HG03354 (cell line): ENCODE results near the gene GSTP1.
A peak's percentile ranks its signal among the peaks of the same experiment; 100 is the strongest.
"Not testable (repeated sequence)": the region's sequence is repeated elsewhere in the genome, so short reads cannot be mapped to it uniquely, and the experiment has no call there.

Source experiments
- ATAC-seq: cut with Tn5 transposase; IDR thresholded peaks from one replicate; pipeline ENCODE4 v1.9.1; 2021; ENCODE audit warnings: mild to moderate bottlenecking; ENCODE audit not compliant: unreplicated experiment, poor library complexity, severe bottlenecking

GSTP1 gene

DNA sequence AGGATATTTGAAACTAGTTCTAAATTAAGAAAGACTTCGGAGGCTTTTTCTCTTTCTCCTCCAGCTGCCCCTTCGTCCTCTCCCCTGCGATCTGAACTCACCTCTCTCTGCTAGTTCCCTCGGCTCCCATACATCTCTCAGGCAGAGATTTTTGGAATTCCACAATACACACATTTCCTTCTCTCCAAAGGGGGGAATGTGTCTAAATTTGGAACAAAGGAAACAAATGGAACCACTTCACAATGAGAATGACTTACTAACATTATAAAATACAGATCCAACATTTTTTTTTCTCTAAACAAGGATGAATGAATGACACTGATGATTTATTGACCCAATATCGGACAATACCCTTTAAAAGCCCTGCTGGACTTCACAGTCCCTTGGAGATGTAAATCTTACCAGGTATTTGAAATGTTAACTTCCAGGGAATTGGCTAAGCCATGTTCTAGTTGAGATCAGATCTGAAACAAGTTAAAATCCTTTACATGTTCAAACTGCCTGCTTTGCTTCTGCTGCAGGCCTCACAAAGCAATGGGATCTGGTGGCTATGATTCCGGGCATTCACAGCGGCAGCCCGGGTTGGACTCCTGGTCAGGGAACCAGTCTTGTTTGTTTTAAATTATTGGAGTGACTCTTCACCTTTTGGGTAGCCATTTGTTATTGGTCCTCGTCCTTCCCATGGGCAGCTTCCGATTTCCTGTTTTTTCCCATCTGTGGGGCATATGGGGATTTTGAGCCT is 20.5 kb upstream of the GSTP1 start:
- ATAC-seq, result no peak

DNA sequence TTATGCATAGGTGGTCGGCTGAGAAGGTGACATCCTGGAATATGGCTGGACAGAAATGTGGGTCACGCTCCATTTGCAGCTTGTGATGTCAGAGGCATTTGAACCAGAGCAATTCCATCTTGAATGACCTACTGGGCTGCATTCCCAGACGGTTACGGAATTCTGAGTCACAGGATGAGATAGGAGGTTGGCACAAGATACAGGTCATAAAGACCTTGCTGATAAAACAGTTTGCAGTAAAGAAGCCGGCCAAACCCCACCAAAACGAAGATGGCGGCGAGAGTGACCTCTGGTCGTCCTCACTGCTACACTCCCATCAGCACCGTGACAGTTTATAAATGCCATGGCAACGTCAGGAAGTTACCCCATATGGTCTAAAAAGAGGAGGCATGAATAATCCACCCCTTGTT is 19.9 kb upstream of the GSTP1 start:
- ATAC-seq, result not testable (repeated sequence)

GRCh38 chr11:67564230-67564629 is 19.4 kb upstream of the GSTP1 start:
- no peak for ATAC-seq

DNA sequence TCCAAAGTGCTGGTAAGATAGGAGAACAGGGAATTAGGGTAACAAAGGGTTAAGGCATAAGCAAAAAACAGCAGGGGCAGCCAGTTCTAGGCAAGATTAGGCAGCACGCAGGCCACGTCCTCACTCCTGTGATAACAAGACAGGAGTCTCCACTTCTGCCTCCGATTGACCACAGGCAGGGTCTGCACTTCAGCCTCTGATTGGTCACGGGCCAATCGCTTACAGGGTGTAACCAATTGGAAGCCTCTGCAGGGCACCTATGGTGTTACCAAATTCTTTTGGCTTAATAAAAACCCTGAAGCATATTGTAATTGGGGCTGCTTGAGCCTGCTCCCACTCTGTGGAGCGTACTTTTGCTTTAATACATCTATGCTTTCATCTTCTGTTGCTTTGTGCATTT is 12.2 kb upstream of the GSTP1 start:
- ATAC-seq, result no peak

GRCh38 chr11:67572305-67572704 is 11.3 kb upstream of the GSTP1 start:
- no peak for ATAC-seq

DNA sequence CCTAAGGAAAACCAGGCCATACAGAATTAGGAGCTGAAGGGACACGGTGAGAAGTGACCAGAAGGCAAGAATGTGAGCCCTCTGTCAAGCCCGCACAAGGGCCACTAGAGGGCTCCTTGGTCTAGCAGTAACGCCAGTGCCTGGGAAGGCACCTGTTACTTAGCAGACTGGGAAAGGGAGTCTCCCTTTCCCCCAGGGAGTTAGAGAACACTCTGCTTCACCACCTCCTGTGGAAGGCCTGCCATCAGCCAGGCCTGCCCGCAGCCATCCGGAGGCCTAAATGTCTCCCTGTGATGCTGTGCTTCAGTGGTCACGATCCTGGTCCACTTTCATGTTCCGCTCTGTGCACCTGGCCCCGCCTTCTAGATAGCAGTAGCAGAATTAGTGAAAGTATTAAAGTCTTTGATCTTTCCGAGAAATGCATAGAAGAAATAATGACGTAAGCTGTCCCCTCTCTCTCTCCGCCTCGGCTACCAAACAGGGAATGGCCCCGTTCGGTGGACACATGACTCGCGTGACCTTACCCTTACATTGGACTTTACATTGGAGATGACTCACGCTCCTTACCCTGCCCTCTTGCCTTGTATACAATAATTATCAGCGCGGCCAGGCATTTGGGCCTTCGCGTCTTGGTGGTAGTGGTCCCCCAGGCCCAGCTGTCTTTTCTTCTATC is 10.7 kb upstream of the GSTP1 start:
- ATAC-seq, result no peak

GRCh38 chr11:67574938-67575337 is 8.7 kb upstream of the GSTP1 start:
- no peak for ATAC-seq

- no peak for ATAC-seq
These were observed 6.7 kb upstream of the GSTP1 start for GRCh38 chr11:67576735-67577475.

GRCh38 chr11:67577951-67578350 is 5.7 kb upstream of the GSTP1 start:
- ATAC-seq, result no peak

GRCh38 chr11:67581469-67581868 is 2.1 kb upstream of the GSTP1 start:
- no peak for ATAC-seq

DNA sequence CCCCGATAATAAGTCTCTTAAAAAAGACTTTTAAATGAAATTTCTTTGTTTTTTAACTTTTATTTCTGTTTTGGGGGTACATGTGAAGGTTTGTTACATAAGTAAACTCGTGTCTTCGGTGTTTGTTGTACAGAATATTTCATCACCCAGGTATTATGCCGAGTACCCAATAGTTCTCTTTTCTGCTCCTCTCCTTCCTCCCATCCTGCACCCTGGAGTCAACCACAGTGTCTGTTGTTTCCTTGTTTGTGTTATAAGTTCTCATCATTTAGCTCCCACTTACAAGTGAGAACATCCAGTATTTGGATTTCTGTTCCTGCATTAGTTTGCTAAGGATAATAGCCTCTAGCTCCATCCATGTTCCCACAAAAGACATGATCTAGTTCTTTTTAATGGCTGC is 1.6 kb upstream of the GSTP1 start:
- ATAC-seq, result no peak

DNA sequence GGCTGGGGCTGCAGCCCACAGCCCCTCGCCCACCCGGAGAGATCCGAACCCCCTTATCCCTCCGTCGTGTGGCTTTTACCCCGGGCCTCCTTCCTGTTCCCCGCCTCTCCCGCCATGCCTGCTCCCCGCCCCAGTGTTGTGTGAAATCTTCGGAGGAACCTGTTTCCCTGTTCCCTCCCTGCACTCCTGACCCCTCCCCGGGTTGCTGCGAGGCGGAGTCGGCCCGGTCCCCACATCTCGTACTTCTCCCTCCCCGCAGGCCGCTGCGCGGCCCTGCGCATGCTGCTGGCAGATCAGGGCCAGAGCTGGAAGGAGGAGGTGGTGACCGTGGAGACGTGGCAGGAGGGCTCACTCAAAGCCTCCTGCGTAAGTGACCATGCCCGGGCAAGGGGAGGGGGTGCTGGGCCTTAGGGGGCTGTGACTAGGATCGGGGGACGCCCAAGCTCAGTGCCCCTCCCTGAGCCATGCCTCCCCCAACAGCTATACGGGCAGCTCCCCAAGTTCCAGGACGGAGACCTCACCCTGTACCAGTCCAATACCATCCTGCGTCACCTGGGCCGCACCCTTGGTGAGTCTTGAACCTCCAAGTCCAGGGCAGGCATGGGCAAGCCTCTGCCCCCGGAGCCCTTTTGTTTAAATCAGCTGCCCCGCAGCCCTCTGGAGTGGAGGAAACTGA is 731 bp downstream of the GSTP1 start:
- ATAC-seq, result no peak

GRCh38 chr11:67584881-67585873 is 1.6 kb downstream of the GSTP1 start:
- no peak for ATAC-seq

- ATAC-seq, result no peak
These were observed 2.3 kb downstream of the GSTP1 start for GRCh38 chr11:67585911-67586310.

- no peak for ATAC-seq
These were observed 3.1 kb downstream of the GSTP1 start for GRCh38 chr11:67586568-67587250.

- peak; percentile 34 for ATAC-seq
These were observed 4.5 kb downstream of the GSTP1 start for GRCh38 chr11:67588136-67588503.

DNA sequence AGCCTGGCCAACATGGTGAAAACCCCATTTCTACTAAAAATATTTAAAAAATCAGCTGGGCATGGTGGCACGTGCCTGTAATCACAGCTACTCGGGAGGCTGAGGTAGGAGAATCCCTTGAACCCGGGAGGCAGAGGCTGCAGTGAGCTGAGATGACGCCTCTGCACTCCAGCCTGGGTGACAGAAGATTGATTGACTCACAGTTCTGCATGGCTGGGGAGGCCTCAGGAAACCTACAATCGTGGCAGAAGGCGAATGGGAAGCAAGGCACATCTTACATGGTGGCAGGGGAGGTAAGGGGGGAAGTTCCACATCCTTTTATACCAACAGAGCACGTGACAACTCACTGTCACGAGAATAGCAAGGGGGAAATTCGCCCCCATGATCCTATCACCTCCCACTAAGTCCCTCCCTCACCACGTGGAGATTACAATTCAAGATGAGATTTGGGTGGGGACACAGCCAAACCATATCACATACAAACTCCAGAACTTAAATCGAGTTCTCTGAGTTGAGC is 5.3 kb downstream of the GSTP1 start:
- not testable (repeated sequence) for ATAC-seq

DNA sequence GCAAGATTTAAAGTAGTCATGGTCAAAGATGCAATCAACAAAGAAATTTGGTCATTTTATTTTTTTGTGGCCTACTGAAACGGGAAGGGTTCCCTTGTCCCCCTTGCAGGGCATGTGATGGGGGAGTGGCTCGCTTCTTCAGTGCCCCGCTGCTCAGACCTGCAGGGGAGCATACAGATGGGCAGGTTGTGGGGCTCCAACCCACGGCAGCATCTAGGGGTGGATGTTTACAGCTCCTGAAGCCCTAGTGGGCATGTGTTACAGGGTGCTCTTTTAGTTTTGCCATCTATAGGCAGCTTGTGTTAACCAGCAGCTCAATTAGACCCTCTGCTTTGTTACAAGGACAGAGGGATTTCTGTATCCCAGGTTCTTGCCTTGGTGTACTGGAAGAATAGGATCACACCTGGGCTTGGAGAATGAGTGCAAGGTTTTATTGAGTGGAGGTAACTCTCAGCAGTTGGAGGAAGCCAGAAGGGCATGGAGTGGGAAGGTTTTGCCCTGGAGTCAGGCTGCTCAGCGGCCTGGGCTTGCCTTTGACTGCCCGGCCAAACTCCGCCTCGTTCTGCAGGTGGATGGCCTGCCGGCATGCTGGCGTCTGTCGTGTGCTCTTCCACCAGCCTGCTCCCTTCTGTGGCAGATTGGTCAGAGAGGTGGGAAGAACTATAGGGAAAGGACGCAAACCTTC is 9.4 kb downstream of the GSTP1 start:
- no peak for ATAC-seq
